GM23338 (cell line): ENCODE measurements around the gene CACNA1B. TPM values are rescaled to one million over a fixed set of nuclear protein-coding genes. Genes with fewer than 3 reads are reported as not detected.

Source experiments
- ATAC-seq: fragments of 200-7000 bp; cut with Tn5 transposase; 3 replicates; pipeline ENCODE4 v1.9.1; 2020
- DNase-seq: peaks from one replicate; pipeline ENCODE4 v3.0.0-alpha.2; 2015; ENCODE audit warnings: low spot score
- H2AFZ ChIP-seq: fragments of 200-600 bp; sonication (generic); 2 replicates; pipeline ENCODE4 v1.8.0; 2016; ENCODE audit warnings: antibody characterized with exemption, mild to moderate bottlenecking, moderate library complexity
- H3F3A ChIP-seq: fragments of 200-600 bp; sonication (generic); replicated peaks from 2 replicates; pipeline ENCODE4 v1.8.0; 2017; ENCODE audit warnings: antibody characterized with exemption, mixed run types, low read depth
- H3K27ac ChIP-seq: fragments of 200-600 bp; sonication (generic); 2 replicates; pipeline ENCODE4 v1.6.1; 2016; ENCODE audit warnings: low read depth
- H3K27me3 ChIP-seq: fragments of 200-600 bp; sonication (generic); 2 replicates; pipeline ENCODE4 v1.8.0; 2016; ENCODE audit warnings: mild to moderate bottlenecking, mixed run types, moderate library complexity; ENCODE audit not compliant: insufficient read depth
- H3K36me3 ChIP-seq: fragments of 200-600 bp; sonication (generic); 2 replicates; pipeline ENCODE4 v1.8.0; 2016; ENCODE audit warnings: mild to moderate bottlenecking; ENCODE audit not compliant: insufficient read depth
- H3K4me1 ChIP-seq: fragments of 200-600 bp; sonication (generic); 2 replicates; pipeline ENCODE4 v1.8.0; 2016; ENCODE audit warnings: mild to moderate bottlenecking, moderate library complexity; ENCODE audit not compliant: insufficient read depth
- H3K4me2 ChIP-seq: fragments of 200-600 bp; sonication (generic); 2 replicates; pipeline ENCODE4 v1.7.1; 2017; ENCODE audit warnings: mixed run types
- H3K4me3 ChIP-seq: fragments of 200-600 bp; sonication (generic); 2 replicates; pipeline ENCODE4 v1.6.1; 2016; ENCODE audit warnings: mixed run types
- H3K79me2 ChIP-seq: fragments of 200-600 bp; sonication (generic); replicated peaks from 2 replicates; pipeline ENCODE4 v1.8.0; 2017; ENCODE audit warnings: mild to moderate bottlenecking; ENCODE audit not compliant: insufficient read depth
- H3K9me2 ChIP-seq: fragments of 200-600 bp; sonication (generic); 2 replicates; pipeline ENCODE4 v1.8.0; 2017; ENCODE audit not compliant: insufficient read depth
- H4K20me1 ChIP-seq: fragments of 200-600 bp; sonication (generic); replicated peaks from 2 replicates; pipeline ENCODE4 v1.8.0; 2017; ENCODE audit warnings: mild to moderate bottlenecking; ENCODE audit not compliant: insufficient read depth
- H3K27ac Mint-ChIP-seq: 2 replicates; pipeline ENCODE4 v1.8.0; 2020; ENCODE audit warnings: inconsistent platforms, mild to moderate bottlenecking, moderate library complexity, mixed read lengths
- H3K27me3 Mint-ChIP-seq: 3 replicates; pipeline ENCODE4 v1.8.0; 2022; ENCODE audit warnings: low read depth, mild to moderate bottlenecking, moderate library complexity, mixed read lengths, inconsistent platforms; ENCODE audit not compliant: insufficient read depth, poor library complexity
- H3K36me3 Mint-ChIP-seq: 3 replicates; pipeline ENCODE4 v1.8.0; 2021; ENCODE audit warnings: low read depth, mild to moderate bottlenecking, inconsistent platforms, moderate library complexity, mixed read lengths
- H3K4me1 Mint-ChIP-seq: 3 replicates; pipeline ENCODE4 v1.8.0; 2020; ENCODE audit warnings: mild to moderate bottlenecking, inconsistent platforms, mixed read lengths
- H3K4me3 Mint-ChIP-seq: 3 replicates; pipeline ENCODE4 v1.8.0; 2021; ENCODE audit warnings: moderate library complexity, mild to moderate bottlenecking, inconsistent platforms, mixed read lengths
- H3K9me3 Mint-ChIP-seq: 3 replicates; pipeline ENCODE4 v1.8.0; 2020; ENCODE audit warnings: moderate library complexity, mild to moderate bottlenecking, inconsistent platforms, mixed read lengths
- CREB1 ChIP-seq: fragments of 250-450 bp; sonication (Bioruptor Pico); IDR thresholded peaks from 2 replicates; pipeline ENCODE4 v1.5.0; 2020; ENCODE audit warnings: low read depth, mild to moderate bottlenecking, moderate library complexity
- CTCF ChIP-seq, 2 experiments: fragments of 200-600 bp in 1 of 2; sonication (generic) in 1 of 2; conservative IDR thresholded peaks; 2 replicates each; pipeline versions ENCODE4 v1.5.1 to v1.6.1; 2016 to 2017; ENCODE audit warnings: antibody characterized with exemption in 2 of 2, low read depth in 2 of 2, mild to moderate bottlenecking in 2 of 2, moderate library complexity in 1 of 2
- ETS1 ChIP-seq: IDR thresholded peaks from 2 replicates; pipeline ENCODE4 v1.6.1; 2016; ENCODE audit warnings: antibody characterized with exemption
- EZH2 ChIP-seq: fragments of 200-600 bp; sonication (generic); IDR thresholded peaks from one replicate; pipeline ENCODE4 v1.8.0; 2017; ENCODE audit warnings: antibody characterized with exemption, mild to moderate bottlenecking, low read depth; ENCODE audit not compliant: unreplicated experiment
- EZH2phosphoT487 ChIP-seq: fragments of 200-600 bp; sonication (generic); IDR thresholded peaks from one replicate; pipeline ENCODE4 v1.8.1; 2018; ENCODE audit warnings: antibody characterized with exemption; ENCODE audit not compliant: unreplicated experiment
- JUNB ChIP-seq: IDR thresholded peaks from one replicate; pipeline ENCODE4 v1.6.1; 2016; ENCODE audit warnings: antibody characterized with exemption; ENCODE audit not compliant: unreplicated experiment
- NANOG ChIP-seq: IDR thresholded peaks from 2 replicates; pipeline ENCODE4 v1.6.1; 2016; ENCODE audit warnings: antibody characterized with exemption, borderline replicate concordance
- POLR2AphosphoS5 ChIP-seq: IDR thresholded peaks from 2 replicates; pipeline ENCODE4 v1.6.1; 2016; ENCODE audit warnings: antibody characterized with exemption, low read depth
- STAT1 ChIP-seq: IDR thresholded peaks from one replicate; pipeline ENCODE4 v1.6.1; 2016; ENCODE audit warnings: antibody characterized with exemption; ENCODE audit not compliant: unreplicated experiment
- ZNF114 ChIP-seq: fragments of 250-450 bp; sonication (Bioruptor Pico); IDR thresholded peaks from 2 replicates; pipeline ENCODE4 v1.5.0; 2020; ENCODE audit warnings: mild to moderate bottlenecking, moderate library complexity
- ZNF331 ChIP-seq: fragments of 250-450 bp; sonication (Bioruptor Pico); IDR thresholded peaks from 2 replicates; pipeline ENCODE4 v1.5.0; 2020; ENCODE audit warnings: low read depth, mild to moderate bottlenecking, moderate library complexity
- polyA plus RNA-seq: library from polyadenylated mRNA; unstranded; fragments of >200 nt; fragmentation: Nextera tagmentation; extraction: Ambion mirVana; gene quantifications from 2 replicates; pipeline ENCODE4 v1.2.1, GENCODE V29; 2016
- total RNA-seq: library from RNA; depleted of rRNA; stranded (reverse); fragments of >200 nt; shearing (Covaris generic); gene quantifications from 2 replicates; pipeline ENCODE4 v1.2.3, GENCODE V29; 2014
- TF ChIP-seq, protein P1 (sequence below): IDR thresholded peaks from one replicate; pipeline ENCODE4 v1.6.1; 2018; ENCODE audit warnings: antibody characterized with exemption; ENCODE audit not compliant: unreplicated experiment
- TF ChIP-seq, protein P2 (sequence below): fragments of 250-450 bp; sonication (Bioruptor Pico); IDR thresholded peaks from 2 replicates; pipeline ENCODE4 v1.5.0; 2020; ENCODE audit warnings: mild to moderate bottlenecking, moderate library complexity

Gene CACNA1B
- total and polyA plus RNA-seq, 2 experiments from 2014 or later: 1.1 to 10.4 TPM

GRCh38 chr9:138024131-138024530, 146.5 kb downstream of the CACNA1B start:
- Histone ChIP-seq H4K20me1 (no peaks in the 10 kb centered on the region), H3K4me2 (peak overlapping the region; percentile 79), H3F3A (no peaks in the 10 kb centered on the region; the same call in 1 of the 2 replicates), H3K27ac (no peak overlapping the region), H2AFZ (peak overlapping the region; percentile 86), H3K36me3 (no peaks in the 10 kb centered on the region), H3K79me2 (peaks cover 3% of the 10 kb centered on the region), H3K4me1 (no peaks in the 10 kb centered on the region), H3K9me2 (no peaks in the 10 kb centered on the region), H3K27me3 (peaks cover 8% of the 10 kb centered on the region), H3K4me3 (peak overlapping the region; percentile 57)
- Mint-ChIP-seq H3K36me3 (peaks cover 22% of the 10 kb centered on the region), H3K9me3 (no peaks in the 10 kb centered on the region), H3K27me3 (peaks cover 11% of the 10 kb centered on the region), H3K4me1 (peaks cover 3% of the 10 kb centered on the region), H3K4me3 (peak overlapping the region; percentile 72), H3K27ac (no peak overlapping the region; the same call in 1 of the 2 replicates)
- DNase-seq (no peak), ATAC-seq (no peak)
- TF ChIP-seq EZH2phosphoT487 (no peak), EZH2 (no peak), CREB1 (CRISPR knock-in tag) (no peak), JUNB (no peak), ZNF331 (CRISPR knock-in tag) (no peak), ETS1 (no peak), POLR2AphosphoS5 (no peak), ZNF114 (CRISPR knock-in tag) (no peak), NANOG (no peak), CTCF (conservative IDR thresholded peaks at IDR 0.05; ENCODE audit: low read depth in 2 of 2) (no peak), STAT1 (no peak)
- TF ChIP-seq, protein P1, sequence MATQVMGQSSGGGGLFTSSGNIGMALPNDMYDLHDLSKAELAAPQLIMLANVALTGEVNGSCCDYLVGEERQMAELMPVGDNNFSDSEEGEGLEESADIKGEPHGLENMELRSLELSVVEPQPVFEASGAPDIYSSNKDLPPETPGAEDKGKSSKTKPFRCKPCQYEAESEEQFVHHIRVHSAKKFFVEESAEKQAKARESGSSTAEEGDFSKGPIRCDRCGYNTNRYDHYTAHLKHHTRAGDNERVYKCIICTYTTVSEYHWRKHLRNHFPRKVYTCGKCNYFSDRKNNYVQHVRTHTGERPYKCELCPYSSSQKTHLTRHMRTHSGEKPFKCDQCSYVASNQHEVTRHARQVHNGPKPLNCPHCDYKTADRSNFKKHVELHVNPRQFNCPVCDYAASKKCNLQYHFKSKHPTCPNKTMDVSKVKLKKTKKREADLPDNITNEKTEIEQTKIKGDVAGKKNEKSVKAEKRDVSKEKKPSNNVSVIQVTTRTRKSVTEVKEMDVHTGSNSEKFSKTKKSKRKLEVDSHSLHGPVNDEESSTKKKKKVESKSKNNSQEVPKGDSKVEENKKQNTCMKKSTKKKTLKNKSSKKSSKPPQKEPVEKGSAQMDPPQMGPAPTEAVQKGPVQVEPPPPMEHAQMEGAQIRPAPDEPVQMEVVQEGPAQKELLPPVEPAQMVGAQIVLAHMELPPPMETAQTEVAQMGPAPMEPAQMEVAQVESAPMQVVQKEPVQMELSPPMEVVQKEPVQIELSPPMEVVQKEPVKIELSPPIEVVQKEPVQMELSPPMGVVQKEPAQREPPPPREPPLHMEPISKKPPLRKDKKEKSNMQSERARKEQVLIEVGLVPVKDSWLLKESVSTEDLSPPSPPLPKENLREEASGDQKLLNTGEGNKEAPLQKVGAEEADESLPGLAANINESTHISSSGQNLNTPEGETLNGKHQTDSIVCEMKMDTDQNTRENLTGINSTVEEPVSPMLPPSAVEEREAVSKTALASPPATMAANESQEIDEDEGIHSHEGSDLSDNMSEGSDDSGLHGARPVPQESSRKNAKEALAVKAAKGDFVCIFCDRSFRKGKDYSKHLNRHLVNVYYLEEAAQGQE: no peak
- TF ChIP-seq, protein P2, sequence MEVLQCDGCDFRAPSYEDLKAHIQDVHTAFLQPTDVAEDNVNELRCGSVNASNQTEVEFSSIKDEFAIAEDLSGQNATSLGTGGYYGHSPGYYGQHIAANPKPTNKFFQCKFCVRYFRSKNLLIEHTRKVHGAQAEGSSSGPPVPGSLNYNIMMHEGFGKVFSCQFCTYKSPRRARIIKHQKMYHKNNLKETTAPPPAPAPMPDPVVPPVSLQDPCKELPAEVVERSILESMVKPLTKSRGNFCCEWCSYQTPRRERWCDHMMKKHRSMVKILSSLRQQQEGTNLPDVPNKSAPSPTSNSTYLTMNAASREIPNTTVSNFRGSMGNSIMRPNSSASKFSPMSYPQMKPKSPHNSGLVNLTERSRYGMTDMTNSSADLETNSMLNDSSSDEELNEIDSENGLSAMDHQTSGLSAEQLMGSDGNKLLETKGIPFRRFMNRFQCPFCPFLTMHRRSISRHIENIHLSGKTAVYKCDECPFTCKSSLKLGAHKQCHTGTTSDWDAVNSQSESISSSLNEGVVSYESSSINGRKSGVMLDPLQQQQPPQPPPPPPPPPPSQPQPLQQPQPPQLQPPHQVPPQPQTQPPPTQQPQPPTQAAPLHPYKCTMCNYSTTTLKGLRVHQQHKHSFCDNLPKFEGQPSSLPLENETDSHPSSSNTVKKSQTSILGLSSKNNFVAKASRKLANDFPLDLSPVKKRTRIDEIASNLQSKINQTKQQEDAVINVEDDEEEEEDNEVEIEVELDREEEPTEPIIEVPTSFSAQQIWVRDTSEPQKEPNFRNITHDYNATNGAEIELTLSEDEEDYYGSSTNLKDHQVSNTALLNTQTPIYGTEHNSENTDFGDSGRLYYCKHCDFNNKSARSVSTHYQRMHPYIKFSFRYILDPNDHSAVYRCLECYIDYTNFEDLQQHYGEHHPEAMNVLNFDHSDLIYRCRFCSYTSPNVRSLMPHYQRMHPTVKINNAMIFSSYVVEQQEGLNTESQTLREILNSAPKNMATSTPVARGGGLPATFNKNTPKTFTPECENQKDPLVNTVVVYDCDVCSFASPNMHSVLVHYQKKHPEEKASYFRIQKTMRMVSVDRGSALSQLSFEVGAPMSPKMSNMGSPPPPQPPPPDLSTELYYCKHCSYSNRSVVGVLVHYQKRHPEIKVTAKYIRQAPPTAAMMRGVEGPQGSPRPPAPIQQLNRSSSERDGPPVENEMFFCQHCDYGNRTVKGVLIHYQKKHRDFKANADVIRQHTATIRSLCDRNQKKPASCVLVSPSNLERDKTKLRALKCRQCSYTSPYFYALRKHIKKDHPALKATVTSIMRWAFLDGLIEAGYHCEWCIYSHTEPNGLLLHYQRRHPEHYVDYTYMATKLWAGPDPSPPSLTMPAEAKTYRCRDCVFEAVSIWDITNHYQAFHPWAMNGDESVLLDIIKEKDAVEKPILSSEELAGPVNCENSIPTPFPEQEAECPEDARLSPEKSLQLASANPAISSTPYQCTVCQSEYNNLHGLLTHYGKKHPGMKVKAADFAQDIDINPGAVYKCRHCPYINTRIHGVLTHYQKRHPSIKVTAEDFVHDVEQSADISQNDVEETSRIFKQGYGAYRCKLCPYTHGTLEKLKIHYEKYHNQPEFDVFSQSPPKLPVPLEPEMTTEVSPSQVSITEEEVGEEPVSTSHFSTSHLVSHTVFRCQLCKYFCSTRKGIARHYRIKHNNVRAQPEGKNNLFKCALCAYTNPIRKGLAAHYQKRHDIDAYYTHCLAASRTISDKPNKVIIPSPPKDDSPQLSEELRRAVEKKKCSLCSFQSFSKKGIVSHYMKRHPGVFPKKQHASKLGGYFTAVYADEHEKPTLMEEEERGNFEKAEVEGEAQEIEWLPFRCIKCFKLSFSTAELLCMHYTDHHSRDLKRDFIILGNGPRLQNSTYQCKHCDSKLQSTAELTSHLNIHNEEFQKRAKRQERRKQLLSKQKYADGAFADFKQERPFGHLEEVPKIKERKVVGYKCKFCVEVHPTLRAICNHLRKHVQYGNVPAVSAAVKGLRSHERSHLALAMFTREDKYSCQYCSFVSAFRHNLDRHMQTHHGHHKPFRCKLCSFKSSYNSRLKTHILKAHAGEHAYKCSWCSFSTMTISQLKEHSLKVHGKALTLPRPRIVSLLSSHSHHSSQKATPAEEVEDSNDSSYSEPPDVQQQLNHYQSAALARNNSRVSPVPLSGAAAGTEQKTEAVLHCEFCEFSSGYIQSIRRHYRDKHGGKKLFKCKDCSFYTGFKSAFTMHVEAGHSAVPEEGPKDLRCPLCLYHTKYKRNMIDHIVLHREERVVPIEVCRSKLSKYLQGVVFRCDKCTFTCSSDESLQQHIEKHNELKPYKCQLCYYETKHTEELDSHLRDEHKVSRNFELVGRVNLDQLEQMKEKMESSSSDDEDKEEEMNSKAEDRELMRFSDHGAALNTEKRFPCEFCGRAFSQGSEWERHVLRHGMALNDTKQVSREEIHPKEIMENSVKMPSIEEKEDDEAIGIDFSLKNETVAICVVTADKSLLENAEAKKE (CRISPR knock-in tag): no peak
